ENCODE measurements around the gene CA12. TPM values are rescaled to one million over a fixed set of nuclear protein-coding genes. Genes with fewer than 3 reads are reported as not detected.

The CA12 gene
- total and polyA plus RNA-seq, 9 of the 15 experiments (the other 6 are each of a cell fraction or from before 2014, with no cell fraction given) = 0.01 to 0.78 (median 0.15) TPM; not detected in 1

GRCh38 chr15:63277038-63277892 lies 104.4 kb downstream of the CA12 start, which contains the start of gene APH1B (continued):
- TF ChIP-seq PTRF (tag; IDR thresholded peaks at IDR 0.05) (no peak), CCNT2 (IDR thresholded peaks at IDR 0.05; ENCODE audit: borderline replicate concordance, extremely low read depth, insufficient read length, low read depth, low read length) (peak; percentile 55), ARID2 (IDR thresholded peaks at IDR 0.05) (no peak), KAT7 (CRISPR knock-in tag; IDR thresholded peaks at IDR 0.05; ENCODE audit: borderline replicate concordance) (no peak), RBBP5 (IDR thresholded peaks at IDR 0.05; ENCODE audit: borderline replicate concordance, insufficient read depth, low read length, poor library complexity, severe bottlenecking) (peak; percentile 82), RFX5 (IDR thresholded peaks at IDR 0.05; ENCODE audit: low read depth, low read length) (no peak), NFIX (CRISPR knock-in tag; IDR thresholded peaks at IDR 0.05; ENCODE audit: low read depth) (no peak), MBD1 (CRISPR knock-in tag; IDR thresholded peaks at IDR 0.05) (no peak), SLC30A9 (CRISPR knock-in tag; IDR thresholded peaks at IDR 0.05) (no peak), TFAP4 (CRISPR knock-in tag; IDR thresholded peaks at IDR 0.05; ENCODE audit: borderline replicate concordance) (peak; percentile 19; the same call in 1 of the 2 replicates), ZNF146 (CRISPR knock-in tag; IDR thresholded peaks at IDR 0.05; ENCODE audit: unreplicated experiment) (no peak), E4F1 (CRISPR knock-in tag; IDR thresholded peaks at IDR 0.05; ENCODE audit: borderline replicate concordance) (no peak), RAD51 (IDR thresholded peaks at IDR 0.05; ENCODE audit: borderline replicate concordance, low read depth) (no peak), KLF6 (CRISPR knock-in tag; IDR thresholded peaks at IDR 0.05; ENCODE audit: borderline replicate concordance) (no peak), SMARCC2 (IDR thresholded peaks at IDR 0.05; ENCODE audit: low read depth) (no peak; the same call in 1 of the 2 replicates), ZNF644 (tag; IDR thresholded peaks at IDR 0.05; ENCODE audit: low read depth) (no peak), POLR2AphosphoS5 (IDR thresholded peaks at IDR 0.05; ENCODE audit: control insufficient read depth, insufficient read depth, low read depth, low read length) (peak; percentile 15; the same call in 1 of the 2 replicates), ZBTB17 (CRISPR knock-in tag; IDR thresholded peaks at IDR 0.05) (0 out of 2 replicates have a peak, but pooled peaks have one; percentile 32), CGGBP1 (CRISPR knock-in tag; IDR thresholded peaks at IDR 0.05) (no peak), NR4A1 (CRISPR knock-in tag; IDR thresholded peaks at IDR 0.05) (0 out of 2 replicates have a peak, but pooled peaks have one; percentile 34), NR4A1 (tag; IDR thresholded peaks at IDR 0.05) (no peak)
